HG03135 (cell line): ENCODE results near the gene JAKMIP3.
"Not testable (repeated sequence)": the region's sequence is repeated elsewhere in the genome, so short reads cannot be mapped to it uniquely, and the experiment has no call there.

ENCODE experiments used
- ATAC-seq: cut with Tn5 transposase; IDR thresholded peaks from one replicate; pipeline ENCODE4 v1.9.1; 2021; ENCODE audit warnings: mild to moderate bottlenecking, moderate library complexity; ENCODE audit not compliant: unreplicated experiment

Gene JAKMIP3

DNA sequence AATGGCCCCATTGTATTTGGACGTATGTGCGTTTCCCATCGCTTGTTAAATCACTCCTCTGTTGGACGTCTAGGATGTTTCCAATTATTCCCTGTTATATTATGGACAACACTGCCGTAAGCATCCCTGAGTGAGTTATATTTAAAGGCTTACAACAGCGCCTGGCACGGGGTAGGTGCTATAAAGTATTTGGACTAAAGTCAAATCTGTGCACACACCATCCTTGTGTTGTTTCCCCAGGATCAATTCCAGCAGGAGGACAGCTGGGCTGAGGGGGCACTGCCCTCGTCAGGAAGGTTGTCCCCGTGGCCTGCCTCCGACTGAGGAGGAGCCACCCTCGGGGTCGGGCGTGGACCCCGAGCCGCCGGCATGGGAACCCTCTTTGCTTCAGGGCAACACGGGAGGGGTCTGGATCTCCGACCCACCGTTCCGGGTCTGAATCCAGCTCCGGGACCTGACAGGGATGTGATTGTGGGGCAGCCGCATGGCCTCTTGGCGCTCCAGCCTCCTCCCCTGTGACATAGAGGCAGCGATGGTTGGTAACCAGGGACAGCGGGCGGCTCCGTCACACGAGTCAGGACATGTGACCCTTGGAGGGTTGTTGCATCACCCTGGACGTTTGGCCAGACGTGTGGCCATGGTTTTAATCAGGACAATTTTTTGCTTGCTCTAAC lies 1.5 kb upstream of the JAKMIP3 start:
- ATAC-seq, result no peak

DNA sequence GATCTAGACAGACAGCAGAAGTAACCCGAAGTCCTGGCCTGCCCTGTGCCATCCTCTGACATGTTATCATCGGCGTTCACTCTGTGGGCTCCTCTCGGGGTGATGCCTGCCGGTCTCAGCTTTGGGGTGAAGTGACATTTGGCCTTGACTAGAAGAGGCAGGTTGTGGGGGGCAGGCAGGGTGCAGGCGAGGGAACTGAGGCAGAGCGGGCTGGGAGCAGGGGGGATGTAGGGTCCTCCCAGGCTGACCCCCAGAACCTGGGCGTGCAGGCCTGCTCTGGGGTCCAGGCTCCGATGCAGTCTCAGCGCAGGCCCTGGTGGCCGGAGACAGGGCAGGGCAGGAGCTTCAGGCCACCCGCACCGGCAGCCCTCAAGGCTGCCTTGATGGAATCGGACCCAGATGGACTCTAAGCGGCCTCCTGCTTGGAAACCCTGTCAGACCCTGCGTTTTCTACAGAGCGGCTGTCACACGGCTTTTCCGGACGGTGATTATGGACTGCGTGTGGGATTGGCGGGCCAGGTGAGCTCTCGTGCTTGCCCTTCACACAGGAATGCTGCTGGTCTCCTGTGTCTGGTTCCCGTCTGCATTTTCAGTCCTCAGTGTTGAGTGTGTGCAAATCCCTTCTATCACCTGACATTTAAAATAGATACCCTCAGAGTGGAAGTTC lies 842 bp upstream of the JAKMIP3 start:
- ATAC-seq, result no peak

DNA sequence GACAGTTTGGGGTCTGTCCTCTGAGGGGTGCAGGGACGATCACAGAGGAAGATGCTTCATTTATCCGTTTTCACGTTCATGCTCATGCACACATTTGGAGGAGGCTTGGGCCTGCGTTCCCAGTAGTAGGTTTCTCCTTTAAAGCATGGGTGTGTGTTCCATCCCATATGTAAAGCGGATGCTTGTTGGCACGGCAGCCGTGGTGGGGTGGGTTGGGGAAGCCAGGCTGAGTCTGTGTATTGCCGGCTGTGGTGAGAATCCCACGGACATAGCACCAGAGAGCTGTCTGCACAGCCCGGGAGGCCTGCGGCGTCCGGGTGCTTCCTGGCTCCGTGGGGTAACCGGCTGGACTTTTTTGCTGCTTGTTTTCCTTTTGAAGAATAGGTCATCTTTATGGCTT lies 440 bp downstream of the JAKMIP3 start:
- no peak for ATAC-seq

DNA sequence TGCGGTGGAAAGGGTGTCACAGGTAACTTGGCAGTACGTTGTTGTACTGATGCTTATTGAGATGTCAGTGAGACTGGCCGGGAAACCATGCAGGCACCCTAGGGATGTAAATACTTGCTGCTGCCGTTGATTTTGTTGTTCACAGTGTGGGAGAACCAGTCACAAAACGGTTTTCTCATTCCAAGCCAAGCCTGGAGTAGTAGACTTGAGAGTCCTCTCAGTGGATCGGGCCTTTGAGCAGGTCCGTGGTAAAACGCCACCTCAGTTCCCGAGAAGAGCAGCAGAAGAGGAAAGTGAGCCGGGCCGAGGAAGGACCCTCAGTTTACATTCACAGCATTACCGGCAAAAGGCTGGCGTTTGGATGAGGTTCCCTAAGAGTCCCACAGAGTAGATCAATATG lies 1.1 kb downstream of the JAKMIP3 start:
- ATAC-seq, result no peak

DNA sequence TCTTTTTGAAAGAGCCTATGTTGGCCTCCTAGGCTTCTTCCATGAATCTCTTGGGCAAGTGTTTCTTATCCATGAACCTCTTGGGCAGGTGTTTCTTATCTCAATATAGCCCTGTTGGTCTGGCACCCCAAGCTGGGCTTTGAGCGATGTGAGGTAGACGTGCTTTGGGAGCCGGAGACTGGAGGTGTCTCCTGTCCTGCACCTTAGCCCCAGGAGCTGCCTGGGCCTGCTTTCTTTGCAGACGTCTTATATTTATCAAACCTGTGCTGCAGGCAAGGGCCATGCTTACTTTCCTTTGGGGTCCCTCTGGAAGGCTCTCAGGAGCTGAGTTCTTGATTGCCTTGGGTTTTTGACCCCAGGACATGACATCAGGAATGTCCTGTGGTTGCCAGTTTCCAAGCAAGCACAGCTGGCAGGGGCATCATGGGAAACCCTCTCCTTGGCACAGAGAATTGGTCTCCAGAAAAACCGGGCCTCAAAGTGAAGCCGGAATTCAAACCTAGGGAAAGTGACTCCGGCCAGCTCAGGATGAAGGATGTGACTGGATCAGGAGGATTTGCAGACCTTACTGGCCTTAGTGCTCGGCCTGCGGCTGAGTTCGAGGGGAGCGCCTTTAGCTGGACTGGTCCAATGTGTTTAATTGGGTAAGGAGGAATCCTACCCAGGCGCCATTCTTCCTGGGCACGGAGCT lies 2.8 kb downstream of the JAKMIP3 start:
- ATAC-seq, result no peak

DNA sequence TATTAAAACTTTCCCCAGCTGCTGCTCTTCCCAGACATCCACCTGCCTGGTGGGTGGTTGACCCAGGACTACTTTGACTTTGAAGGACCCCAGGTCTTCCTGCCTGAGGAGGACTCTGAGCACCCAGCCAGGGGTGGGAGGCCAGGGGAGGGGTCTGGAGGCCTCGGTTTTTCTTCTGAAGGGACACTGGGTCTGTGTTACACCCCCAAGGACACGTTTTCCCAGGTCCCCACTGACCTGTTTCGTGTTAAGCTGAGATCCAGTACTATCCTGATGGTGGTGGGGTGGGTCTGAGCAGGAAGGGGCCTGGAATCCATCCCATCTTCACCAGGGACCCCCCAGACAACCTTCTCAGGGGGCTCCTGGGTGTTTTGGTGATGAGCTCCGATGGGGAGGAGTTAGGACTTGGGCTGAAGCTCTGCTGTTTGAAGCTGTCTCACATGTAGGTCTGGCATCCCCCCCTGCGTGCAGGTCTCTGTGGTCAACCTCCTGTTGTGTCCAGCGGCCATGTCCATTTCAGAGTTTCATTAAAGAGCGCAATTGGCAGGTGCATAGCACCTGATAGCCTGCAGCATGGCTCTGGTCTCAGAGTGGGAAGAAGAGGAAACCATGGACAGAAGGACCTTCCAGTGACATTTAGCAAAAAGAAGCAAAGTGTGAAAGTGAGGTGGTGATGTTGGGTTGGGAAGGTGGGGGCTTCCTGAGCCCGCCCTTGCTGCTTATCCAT lies 3.5 kb downstream of the JAKMIP3 start:
- no peak for ATAC-seq

DNA sequence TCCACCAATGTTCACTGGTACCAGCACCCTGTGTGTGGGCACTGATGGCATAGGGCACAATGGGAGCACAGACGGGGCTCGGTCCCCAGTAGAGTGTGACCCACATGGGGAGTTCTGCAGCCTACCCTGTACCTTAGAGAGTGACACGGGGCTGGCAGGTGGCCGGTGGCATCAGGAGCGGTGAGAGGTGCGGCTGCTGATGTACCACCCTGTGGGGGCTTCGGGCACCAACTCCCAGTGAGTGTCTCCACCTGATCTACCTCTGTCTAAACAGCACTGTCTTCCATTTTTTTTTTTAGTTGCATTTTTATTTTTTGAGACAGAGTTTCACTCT lies 4.1 kb downstream of the JAKMIP3 start:
- ATAC-seq, result no peak

DNA sequence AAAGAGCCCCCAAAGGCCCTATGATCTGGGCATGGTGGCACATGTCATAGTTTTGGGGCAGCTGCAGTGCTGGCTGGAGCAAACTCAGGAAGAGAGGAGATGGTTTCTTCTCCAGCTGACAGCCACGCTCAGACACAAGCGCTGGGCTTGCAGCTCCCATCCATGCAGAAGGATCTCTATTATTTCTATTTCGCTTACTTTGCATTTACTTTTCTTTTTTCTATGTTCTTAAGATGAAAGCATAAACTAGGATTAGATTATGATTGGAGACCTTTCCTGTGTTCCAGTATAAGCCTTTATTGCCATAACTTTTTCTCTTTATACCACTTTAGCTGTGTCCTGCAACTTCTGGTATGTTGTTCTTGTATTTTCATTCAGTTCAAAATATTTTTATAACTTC lies 5.0 kb downstream of the JAKMIP3 start:
- no peak for ATAC-seq

DNA sequence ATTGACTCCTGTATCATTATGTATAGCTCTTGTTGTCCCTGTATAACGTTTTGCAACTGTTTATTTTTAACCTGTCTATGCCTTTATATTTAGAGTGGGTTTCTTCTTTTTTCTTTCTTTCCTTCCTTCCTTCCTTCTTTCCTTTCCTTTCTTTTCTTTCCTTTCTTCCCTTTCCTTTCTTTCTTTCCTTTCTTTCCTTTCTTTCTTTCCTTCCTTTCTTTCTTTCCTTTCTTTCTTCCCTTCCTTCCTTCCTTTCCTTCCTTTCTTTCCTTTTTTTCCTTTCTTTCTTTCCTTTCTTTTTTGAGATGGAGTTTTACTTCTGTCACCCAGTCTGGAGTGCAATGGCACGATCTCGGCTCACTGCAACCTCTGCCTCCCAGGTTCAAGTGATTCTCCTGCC lies 5.9 kb downstream of the JAKMIP3 start:
- no peak for ATAC-seq

DNA sequence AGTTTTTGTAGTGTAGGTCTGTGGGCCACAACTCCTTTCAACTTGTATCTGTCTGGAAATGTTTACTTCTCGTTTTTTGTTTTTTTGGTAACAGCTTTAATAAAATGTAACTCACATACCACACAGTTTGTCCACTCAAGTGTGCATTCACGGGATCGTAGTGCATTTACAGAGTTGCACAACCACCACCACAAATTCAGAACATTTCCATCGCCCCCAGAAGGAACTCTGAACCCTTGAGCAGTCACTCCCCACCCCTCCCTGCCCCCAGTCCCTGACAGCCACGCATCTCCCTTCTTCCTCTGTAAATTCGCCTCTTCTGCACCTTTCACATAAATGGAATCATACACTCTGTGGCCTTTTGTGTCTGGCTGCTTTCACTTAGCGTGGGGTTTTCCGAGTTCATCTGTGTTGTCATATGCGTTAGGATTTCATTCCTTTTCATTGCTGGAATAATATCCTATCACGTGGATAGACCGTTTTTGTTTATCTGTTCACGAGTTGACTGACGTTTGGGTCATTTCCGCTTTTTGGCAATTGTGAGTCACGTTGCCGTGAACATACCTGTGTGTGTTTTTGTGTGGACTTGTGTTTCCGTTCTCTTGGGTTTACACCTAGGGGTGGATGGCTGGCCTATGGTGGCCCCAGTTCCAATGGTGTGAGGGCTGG lies 10.3 kb downstream of the JAKMIP3 start:
- ATAC-seq, result no peak

DNA sequence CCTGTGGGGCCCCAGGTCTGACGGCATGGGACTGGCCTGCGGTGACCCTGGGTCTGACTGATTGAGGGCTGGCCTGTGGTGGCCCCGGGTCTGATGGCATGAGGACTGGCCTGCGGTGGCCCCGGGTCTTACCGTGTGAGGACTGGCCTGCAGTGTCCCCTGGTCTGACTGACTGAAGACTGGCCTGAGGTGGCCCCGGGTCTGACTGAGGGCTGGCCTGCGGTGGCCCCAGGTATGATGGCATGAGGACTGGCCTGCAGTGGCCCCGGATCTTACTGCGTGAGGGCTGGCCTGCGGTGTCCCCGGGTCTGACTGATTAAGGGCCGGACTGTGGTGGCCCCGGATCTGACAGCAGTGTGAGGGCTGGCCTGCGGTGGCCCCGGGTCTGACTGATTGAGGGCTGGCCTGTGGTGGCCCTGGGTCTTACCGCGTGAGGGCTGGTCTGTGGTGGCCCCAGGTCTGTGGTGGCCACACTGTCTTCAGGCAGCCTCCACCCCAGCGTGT lies 10.9 kb downstream of the JAKMIP3 start:
- ATAC-seq, result no peak

DNA sequence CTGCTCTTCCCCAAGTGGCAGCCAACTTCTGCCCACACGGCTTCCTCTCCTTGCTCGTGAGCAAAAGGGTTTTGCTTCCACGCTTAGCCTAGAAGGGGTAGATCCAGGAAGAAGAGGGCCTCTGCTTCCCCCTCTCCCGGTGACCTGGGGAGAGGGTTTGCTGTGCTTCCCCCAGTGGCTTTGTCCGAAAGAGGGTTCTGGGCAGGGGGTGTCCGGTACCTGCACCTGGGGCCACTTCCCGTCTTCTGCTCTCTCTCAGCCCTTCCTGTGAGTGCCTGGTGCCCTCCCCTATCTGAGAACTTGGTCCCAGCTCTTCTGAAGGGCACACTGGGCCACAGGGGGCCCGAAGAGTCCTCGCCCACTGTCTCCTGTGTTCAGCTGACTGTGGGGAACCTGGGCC lies 11.3 kb downstream of the JAKMIP3 start:
- ATAC-seq, result no peak

DNA sequence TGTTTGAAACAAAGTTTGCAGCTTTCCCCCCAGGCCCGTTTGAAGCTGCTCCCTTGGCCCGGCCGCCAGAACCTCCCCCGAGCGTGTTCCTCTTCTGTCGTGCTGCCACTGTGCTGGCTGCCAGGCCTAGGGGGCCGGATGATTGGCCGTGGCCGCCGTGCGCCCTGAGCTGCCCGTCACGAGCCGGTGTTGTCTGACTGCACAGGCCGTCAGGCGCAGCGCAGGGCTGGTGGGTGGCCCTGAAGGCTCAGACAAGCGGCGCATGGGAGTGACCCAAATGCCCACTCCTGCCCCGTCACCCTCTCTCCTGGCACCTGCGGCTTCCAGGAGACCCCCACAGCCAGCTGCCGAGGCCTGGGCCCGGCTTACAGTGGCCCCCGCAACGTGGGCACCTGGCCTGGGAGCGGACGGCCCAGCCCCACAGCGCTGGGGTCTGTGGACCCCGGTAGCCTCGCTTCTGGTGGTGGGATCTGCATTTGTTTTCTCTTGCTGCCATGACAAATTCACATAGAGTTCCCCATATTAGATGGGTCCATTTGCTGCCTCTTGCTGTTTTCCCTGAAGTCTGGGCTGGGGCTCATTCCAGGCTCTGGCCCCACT lies 13.1 kb downstream of the JAKMIP3 start:
- ATAC-seq, result no peak

DNA sequence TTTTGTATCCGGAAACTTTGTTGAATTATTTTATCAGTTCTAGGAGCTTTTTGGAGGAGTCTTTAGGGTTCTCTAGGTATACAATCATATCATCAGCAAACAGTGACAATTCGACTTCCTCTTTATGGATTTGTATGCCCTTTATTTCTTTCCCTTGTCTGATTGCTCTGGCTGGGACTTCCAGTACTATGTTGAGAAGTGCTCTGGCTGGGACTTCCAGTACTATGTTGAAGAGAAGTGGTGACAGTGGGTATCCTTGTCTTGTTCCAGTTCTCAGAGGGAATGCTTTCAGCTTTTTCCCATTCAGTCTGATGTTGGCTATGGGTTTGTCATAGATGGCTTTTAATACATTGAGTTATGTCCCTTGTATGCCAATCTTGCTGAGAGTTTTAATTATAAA lies 18.6 kb downstream of the JAKMIP3 start:
- ATAC-seq, result not testable (repeated sequence)

DNA sequence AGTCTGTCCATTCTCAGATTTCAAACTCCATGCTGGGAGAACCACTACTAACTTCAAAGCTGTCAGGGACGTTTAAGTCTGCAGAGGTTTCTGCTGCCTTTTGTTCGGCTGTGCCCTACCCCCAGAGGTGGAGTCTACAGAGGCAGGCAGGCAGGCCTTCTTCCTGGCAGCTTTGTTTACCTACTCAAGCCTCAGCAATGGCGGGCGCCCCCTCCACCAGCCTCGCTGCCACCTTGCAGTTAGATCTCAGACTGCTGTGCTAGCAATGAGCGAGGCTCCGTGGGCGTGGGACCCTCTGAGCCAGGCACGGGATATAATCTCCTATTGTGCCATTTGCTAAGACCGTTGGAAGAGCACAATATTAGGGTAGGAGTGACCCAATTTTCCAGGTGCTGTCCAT lies 27.5 kb downstream of the JAKMIP3 start:
- not testable (repeated sequence) for ATAC-seq

DNA sequence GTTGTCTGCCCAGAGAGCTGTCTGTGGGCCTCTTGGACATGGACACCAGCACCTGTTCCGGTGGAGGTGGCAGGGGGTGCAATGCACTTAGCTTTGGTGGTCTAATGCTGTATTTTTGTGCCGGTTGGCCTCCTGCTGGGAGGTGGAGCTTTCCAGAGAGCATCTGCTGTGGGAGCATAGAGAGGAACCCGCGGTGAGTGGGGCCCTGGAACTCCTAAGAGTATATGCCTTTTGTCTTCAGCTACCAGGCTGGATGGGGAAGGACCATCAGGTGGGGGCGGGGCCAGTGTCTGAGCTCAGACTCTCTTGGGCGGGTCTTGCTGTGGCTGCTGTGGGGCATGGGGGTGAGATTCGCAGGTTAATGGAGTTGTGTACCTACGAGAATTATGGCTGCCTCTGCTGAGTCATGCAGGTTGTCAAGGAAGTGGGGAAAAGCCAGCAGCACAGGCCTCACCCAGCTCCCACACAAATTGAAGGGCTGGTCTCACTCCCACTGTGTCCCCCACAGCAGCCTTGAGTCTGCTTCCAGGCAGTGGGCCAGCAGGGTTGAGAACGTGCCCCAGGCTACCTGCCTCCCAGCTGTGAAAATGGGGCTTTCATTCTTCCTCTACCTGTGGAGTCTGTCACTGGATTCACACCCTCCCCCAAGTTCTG lies 29.0 kb downstream of the JAKMIP3 start:
- ATAC-seq, result no peak

DNA sequence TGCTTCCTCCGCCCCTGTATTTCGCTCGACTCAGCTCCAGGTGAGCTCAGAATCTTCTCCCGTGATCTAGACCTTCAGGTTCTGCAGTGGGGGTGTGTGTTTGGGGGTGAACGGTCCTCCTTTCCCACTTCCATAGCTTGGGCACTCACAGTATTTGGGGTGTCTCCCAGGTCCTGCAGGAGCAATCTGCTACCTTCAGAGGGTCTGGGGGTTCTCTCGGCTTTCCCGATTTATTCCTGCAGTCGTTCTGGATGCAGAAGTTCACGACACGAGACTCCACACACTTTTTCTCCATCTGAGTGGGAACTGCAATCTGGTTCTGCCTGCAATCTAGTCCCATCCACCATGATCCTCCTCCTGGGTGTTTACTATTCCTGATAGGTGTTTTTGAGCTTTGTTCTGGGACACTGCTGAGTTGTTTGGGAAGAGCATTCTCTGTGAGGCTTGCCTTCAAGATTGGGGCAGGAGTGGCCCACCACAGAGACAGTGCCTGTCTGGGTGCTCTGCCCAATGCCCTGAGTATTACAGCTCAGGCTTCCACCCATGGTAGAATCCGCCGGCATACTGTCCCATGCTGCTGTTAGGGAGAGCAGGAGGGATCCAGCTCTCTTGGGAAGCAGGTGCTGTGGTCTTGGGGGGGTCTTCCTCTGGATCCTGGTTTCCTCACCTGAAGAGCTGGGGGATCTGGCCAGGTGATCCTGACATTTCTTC lies 29.8 kb downstream of the JAKMIP3 start:
- ATAC-seq, result no peak

DNA sequence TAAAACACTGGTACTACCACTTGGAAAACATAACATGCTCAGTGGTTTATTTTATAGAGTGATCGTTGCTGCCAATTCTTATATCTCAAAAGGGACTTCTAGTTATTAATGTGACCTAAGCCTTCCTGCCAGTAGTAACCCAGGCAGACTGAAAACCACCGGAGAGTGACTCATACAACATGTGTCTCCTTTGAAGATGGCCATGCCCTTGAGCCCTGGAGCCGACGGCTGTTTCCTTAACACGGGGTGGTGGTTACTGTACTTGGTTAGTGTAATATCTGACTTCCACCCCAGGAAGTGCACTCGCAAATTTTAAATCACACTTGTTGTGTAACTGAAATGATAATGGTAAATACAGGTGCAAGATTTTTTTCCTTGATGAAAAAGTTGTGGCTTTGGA lies 30.5 kb downstream of the JAKMIP3 start:
- no peak for ATAC-seq

DNA sequence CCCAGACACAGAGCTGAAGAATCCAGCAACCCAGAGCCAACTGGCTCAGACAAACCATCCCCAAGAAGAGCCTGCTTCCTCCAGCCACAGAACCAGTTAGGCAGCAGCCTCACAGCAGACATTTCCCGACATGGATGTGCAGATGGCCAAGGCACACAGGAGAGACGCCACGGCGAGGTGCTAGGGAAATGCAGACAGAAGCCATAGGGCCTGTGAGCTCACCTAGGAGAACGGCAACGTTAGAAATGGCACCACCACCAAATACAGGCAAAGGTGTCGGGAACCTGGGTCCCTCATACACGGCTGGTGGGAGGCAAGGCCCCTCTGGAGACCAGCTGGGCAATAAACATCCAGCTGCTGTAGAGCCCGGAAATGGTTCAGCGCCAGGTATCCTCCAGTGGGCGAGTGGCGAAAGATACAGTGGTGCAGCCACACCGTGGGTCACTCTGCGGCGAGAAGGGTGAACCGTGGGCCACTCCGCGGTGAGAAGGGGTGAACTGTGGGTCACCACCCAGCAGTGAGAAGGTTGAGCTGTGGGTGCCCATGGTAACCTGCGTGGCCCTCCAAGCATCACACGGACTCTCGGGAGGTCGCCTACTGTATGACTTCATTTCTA lies 31.2 kb downstream of the JAKMIP3 start:
- ATAC-seq, result no peak
